SJCRH30 (cell line): ENCODE data around the gene IFITM1. TPM values are rescaled to one million over a fixed set of nuclear protein-coding genes. Genes with fewer than 3 reads are reported as not detected.
"Not testable (repeated sequence)": the region's sequence is repeated elsewhere in the genome, so short reads cannot be mapped to it uniquely, and the experiment has no call there.

ENCODE experiments used
- DNase-seq, 2 experiments: peaks; one replicate each; pipeline ENCODE4 v3.0.0-alpha.2; 2015 to 2020
- H3K27ac ChIP-seq: fragments of 250-450 bp; sonication (Bioruptor Pico); 2 replicates; pipeline ENCODE4 v1.5.1; 2020; ENCODE audit warnings: mild to moderate bottlenecking, moderate library complexity
- H3K27me3 ChIP-seq: fragments of 250-450 bp; sonication (Bioruptor Pico); 2 replicates; pipeline ENCODE4 v1.5.1; 2020; ENCODE audit warnings: mild to moderate bottlenecking, moderate library complexity
- H3K36me3 ChIP-seq: fragments of 250-450 bp; sonication (Bioruptor Pico); 2 replicates; pipeline ENCODE4 v1.5.1; 2020; ENCODE audit warnings: mild to moderate bottlenecking, moderate library complexity
- H3K4me1 ChIP-seq: fragments of 250-450 bp; sonication (Bioruptor Pico); 2 replicates; pipeline ENCODE4 v1.5.1; 2020; ENCODE audit warnings: mild to moderate bottlenecking, moderate library complexity
- H3K4me3 ChIP-seq: fragments of 250-450 bp; sonication (Bioruptor Pico); 2 replicates; pipeline ENCODE4 v1.5.1; 2020; ENCODE audit warnings: mild to moderate bottlenecking, moderate library complexity
- H3K9me3 ChIP-seq: fragments of 250-450 bp; sonication (Bioruptor Pico); replicated peaks from 2 replicates; pipeline ENCODE4 v1.5.1; 2020; ENCODE audit warnings: mild to moderate bottlenecking, moderate library complexity
- total RNA-seq: library from RNA; depleted of rRNA; stranded (reverse); fragments of >200 nt; shearing (Covaris generic); gene quantifications from 2 replicates; pipeline ENCODE4 v1.2.3, GENCODE V29; 2014; rRNA removed

IFITM1 gene
- total RNA-seq, 1 experiment from 2014 or later: 7.4 TPM

DNA sequence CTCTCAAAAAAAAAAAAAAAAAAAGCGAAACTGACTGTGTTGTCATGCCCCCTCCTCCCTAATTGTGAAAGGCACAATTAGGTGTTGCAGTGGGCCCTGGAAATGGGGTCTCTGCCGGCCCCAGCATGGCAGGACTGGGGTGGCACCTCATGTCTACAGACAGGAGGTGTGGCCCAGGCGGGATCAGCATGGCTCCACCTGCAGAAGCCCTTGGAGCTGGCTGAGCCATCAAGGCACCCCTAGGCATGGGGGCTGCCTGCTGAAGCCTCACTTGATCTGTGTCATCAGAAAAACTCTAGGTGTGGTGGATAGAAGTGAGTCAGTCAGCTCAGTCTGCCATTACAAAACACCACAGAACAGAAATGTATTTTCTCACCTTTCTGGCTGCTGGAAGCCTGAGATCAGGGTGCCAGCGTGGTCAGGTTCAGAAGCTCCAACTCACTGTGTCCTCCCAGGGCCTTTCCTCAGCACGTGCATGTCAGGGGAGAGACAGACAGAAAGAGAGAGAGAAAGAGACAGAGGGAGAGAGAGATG, 45.4 kb downstream of the IFITM1 start:
- no peaks in the 10 kb centered on the region for H3K27me3 ChIP-seq
- H3K4me3 ChIP-seq: no peak overlapping the region
- no peaks in the 10 kb centered on the region for H3K9me3 ChIP-seq
- peaks cover 7% of the 10 kb centered on the region; the same call in 1 of the 2 replicates for H3K4me1 ChIP-seq
- H3K27ac ChIP-seq: no peak overlapping the region
- H3K36me3 ChIP-seq: no peaks in the 10 kb centered on the region
- no peak for DNase-seq

GRCh38 chr11:360326-361280, 46.8 kb downstream of the IFITM1 start:
- H3K27me3 ChIP-seq: no peaks in the 10 kb centered on the region
- no peak for DNase-seq
- H3K4me1 ChIP-seq: peaks cover 2% of the 10 kb centered on the region; the same call in 1 of the 2 replicates
- no peak overlapping the region for H3K27ac ChIP-seq
- no peaks in the 10 kb centered on the region for H3K36me3 ChIP-seq
- no peaks in the 10 kb centered on the region for H3K9me3 ChIP-seq
- no peak overlapping the region for H3K4me3 ChIP-seq

DNA sequence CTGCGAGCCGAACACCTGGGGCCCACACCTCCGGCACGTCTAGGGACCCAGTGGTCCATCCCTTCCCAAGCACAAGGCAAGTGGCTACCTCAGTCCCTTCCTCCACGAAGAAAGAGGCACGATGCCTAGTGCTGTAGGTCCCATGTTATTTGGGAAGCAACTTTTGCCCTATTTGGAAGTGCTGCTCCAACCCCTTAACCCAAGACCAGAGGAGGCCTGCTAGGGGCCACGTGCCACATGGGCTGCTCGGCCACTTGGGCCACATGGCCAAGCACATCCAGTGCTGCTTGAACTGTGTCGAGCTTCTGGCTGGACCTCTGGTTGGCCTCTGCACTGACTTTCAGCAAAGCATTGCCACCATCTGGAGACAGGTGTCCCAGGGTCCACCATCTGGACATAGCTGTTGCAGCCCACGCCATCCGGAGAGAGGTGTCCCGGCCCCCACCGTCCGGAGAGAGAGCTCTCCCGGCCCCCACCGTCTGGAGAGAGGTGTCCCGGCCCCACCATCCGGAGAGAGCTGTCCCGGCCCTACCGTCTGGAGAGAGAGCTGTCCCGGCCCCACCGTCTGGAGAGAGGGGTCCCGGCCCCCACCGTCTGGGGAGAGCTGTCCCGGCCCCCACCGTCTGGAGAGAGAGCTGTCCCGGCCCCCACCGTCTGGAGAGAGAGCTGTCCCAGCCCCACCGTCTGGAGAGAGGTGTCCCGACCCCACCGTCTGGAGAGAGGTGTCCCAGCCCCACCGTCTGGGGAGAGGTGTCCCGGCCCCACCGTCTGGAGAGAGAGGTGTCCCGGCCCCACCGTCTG, 49.0 kb downstream of the IFITM1 start:
- H3K4me3 ChIP-seq: no peak overlapping the region
- H3K4me1 ChIP-seq: no peaks in the 10 kb centered on the region
- DNase-seq: no peak
- H3K27ac ChIP-seq: no peak overlapping the region
- H3K36me3 ChIP-seq: no peaks in the 10 kb centered on the region
- no peaks in the 10 kb centered on the region for H3K9me3 ChIP-seq
- no peaks in the 10 kb centered on the region for H3K27me3 ChIP-seq

- H3K27ac ChIP-seq: not testable (repeated sequence)
Observed at GRCh38 chr11:363443-363805, 49.6 kb downstream of the IFITM1 start.

DNA sequence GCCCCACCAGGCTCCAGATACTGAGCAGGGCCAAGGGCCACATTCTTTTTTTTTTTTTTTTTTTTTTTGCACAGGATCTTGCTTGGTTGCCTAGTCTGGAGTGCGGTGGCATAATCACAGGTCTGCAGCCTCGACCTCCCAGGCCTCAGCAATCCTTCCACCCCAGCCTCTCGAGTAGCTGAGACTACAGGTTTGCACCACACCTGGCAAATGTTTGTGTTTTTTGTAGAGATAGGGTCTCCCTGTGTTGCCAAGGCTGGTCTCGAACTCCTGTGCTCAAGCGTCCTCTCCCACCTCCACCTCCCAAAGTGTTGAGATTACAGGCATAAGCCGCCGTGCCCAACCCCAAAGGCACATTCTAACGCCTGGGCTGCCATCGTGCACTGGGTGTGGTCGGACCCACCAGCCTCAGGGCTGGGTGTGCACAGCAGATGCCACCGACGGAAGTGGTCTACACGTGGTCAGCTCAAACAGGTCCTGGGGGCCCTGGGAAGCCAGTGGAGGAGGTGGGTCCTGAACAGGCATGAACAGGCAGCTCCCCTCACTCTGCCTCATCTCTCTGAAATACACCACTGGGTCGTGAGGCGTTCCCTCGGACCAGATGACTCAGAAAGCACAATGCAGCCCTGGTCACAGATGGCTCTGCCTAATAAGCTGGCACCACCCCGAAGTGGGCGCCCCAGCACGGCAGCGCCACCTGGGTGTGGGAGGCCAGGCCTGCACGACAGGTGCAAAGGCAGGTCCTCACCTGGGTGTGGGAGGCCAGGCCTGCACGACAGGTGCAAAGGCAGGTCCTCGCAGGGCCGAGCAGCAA, 50.3 kb downstream of the IFITM1 start:
- no peak overlapping the region for H3K27ac ChIP-seq
- H3K4me1 ChIP-seq: no peaks in the 10 kb centered on the region
- H3K36me3 ChIP-seq: no peaks in the 10 kb centered on the region
- no peak for DNase-seq
- no peak overlapping the region for H3K4me3 ChIP-seq
- no peaks in the 10 kb centered on the region for H3K27me3 ChIP-seq
- no peaks in the 10 kb centered on the region for H3K9me3 ChIP-seq

More at GRCh38 chr11:363443-363805, 49.6 kb downstream of the IFITM1 start:
- not testable (repeated sequence) for H3K36me3 ChIP-seq, H3K9me3 ChIP-seq, H3K4me1 ChIP-seq, H3K4me3 ChIP-seq, DNase-seq, H3K27me3 ChIP-seq

Other genes with a start within 250 kb of the IFITM1 start
- not detected in 2 replicates for gene SCGB1C1, start 121.0 kb upstream of the IFITM1 start, total RNA-seq
- gene BET1L, start 106.6 kb upstream of the IFITM1 start, total RNA-seq: 20.8 and 22.6 TPM in 2 replicates
- 98.3 and 106 TPM in 2 replicates for gene RIC8A, start 106.3 kb upstream of the IFITM1 start, total RNA-seq
- 11.0 and 17.2 TPM in 2 replicates for gene SIRT3, start 77.7 kb upstream of the IFITM1 start, total RNA-seq
- 127 and 131 TPM in 2 replicates for gene PSMD13, start 77.1 kb upstream of the IFITM1 start, total RNA-seq
- not detected in 2 replicates for gene NLRP6, start 35.6 kb upstream of the IFITM1 start, total RNA-seq
- gene PGGHG, start 24.9 kb upstream of the IFITM1 start, total RNA-seq: 4.7 and 8.5 TPM in 2 replicates
- gene IFITM5, start 14.5 kb upstream of the IFITM1 start, total RNA-seq: not detected in 2 replicates
- 38.4 and 40.0 TPM in 2 replicates for gene IFITM2, start 6.2 kb upstream of the IFITM1 start, total RNA-seq
- 100 and 101 TPM in 2 replicates for gene IFITM3, start 6.8 kb downstream of the IFITM1 start, total RNA-seq
- gene B4GALNT4, start 55.5 kb downstream of the IFITM1 start, total RNA-seq: 0.08 TPM in 1 of 2 replicates, not detected in the other
- gene PKP3, start 80.2 kb downstream of the IFITM1 start, total RNA-seq: 0.18 TPM in 1 of 2 replicates, not detected in the other
- not detected in 2 replicates for gene SIGIRR, start 101.0 kb downstream of the IFITM1 start, total RNA-seq
- 0.61 and 0.73 TPM in 2 replicates for gene ANO9, start 128.0 kb downstream of the IFITM1 start, total RNA-seq
- 30.9 and 34.4 TPM in 2 replicates for gene PTDSS2, start 136.2 kb downstream of the IFITM1 start, total RNA-seq
- 82.4 and 84.7 TPM in 2 replicates for gene RNH1, start 193.2 kb downstream of the IFITM1 start, total RNA-seq
- 75.7 and 80.1 TPM in 2 replicates for gene HRAS, start 221.5 kb downstream of the IFITM1 start, total RNA-seq
- 0.08 and 0.20 TPM in 2 replicates for gene LRRC56, start 223.5 kb downstream of the IFITM1 start, total RNA-seq
- 0.43 and 0.51 TPM in 2 replicates for gene LMNTD2, start 246.7 kb downstream of the IFITM1 start, total RNA-seq
- gene RASSF7, start 246.9 kb downstream of the IFITM1 start, total RNA-seq: 6.9 and 7.4 TPM in 2 replicates